OCI-M2 (cell line): Measurements from ENCODE around the gene CDKN2B-AS1.

Source experiments
- DNase-seq: peaks from one replicate; lab custom pipeline; 2025; ENCODE audit not compliant: unreplicated experiment; lab: John Stamatoyannopoulos, UW

Gene CDKN2B-AS1

DNA sequence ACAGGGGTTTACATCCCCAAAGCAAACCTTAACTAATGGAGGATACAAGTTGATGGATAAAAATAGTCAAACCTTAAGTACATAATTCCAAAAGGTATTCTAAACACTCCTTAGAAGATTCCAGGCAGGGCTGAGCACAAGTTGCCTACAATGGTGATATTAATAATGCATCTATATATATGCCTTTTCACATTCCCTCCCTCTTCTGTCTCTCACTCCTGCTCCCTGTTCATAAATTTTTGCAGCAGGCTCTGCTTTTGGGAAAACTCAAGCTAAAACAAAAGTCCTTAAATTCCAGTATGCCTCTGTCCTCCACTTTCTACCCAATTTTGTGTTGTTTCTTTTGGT is 153.9 kb downstream of the CDKN2B-AS1 start:
- DNase-seq = no peak

- DNase-seq = no peak
These were observed 154.5 kb downstream of the CDKN2B-AS1 start for GRCh38 chr9:22148876-22149637.

DNA sequence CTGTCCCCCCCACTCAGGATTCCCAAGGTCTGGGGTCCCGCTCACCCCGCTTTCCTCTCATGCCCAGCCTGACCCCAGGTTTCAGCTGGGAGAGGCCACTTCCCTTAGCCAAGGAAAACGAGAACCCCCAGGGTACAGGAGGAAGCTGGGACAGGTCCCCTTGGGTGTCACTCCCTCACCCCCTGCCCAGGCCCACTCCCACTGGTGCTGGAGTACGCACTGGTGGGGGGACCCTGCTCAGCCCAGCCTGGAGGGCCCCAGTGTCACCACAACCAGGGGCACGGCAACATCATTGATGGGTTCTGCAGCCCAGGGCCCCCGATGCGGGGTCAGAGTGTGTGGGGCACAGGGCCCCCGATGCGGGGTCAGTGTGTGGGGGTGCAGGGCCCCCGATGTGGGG is 159.5 kb downstream of the CDKN2B-AS1 start:
- no peak for DNase-seq

DNA sequence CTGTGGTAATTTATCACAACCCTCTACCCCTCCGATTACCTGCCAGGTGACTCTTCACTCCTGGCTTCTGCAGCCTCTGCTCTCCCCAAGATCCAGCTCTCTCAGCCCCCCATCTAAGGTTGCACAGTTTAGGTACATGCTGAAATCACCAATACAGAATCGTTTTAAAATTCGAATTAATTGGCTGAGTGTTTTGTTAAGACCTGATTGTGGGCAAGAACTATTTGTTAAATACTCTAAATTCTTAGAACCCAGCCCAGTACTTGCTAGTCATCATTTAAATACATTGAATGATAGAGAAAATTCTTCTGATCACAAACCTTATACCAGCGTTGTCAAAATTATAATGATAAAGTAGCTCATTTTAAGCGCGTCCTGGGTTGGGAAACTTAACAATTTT is 162.0 kb downstream of the CDKN2B-AS1 start:
- DNase-seq = no peak

- peak; percentile 43 for DNase-seq
These were observed 162.7 kb downstream of the CDKN2B-AS1 start for GRCh38 chr9:22157276-22157675.

DNA sequence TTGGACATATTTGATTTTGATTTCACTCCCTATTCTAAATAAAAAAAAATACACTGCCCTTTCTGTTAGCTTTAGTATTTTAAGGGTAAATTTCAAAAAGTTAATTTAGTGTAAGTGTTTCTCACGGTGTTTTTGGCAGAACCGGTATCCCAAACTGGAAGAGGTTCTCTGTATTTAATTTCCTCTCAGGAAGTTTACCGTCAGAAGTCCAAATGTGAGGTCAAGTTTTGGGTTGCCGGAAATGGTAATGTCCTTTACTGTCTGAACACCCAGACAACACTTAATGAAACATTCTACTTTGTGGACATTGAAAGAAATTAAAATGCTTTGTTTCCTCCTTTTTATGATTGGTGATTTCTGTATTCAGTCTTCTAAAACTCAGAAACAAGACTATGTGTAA is 163.2 kb downstream of the CDKN2B-AS1 start:
- DNase-seq = no peak

DNA sequence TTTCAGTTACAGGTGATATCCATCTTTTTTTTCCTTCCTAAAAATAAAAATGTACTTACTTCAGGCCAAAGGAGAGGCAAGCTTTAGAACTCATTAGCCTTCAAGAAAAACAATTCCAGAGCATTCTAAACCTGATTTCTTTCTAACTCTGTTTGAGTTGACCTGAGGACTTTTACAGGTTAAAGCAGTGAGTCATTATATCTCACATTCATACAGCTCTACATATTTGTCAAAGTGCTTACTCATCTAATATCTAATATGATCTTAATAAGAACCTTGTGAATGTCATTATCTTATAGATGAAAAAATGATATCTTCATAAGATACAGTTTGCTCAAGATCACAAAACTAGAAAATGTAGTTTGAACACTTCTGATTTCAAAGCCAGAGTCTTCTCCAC is 163.7 kb downstream of the CDKN2B-AS1 start:
- no peak for DNase-seq

DNA sequence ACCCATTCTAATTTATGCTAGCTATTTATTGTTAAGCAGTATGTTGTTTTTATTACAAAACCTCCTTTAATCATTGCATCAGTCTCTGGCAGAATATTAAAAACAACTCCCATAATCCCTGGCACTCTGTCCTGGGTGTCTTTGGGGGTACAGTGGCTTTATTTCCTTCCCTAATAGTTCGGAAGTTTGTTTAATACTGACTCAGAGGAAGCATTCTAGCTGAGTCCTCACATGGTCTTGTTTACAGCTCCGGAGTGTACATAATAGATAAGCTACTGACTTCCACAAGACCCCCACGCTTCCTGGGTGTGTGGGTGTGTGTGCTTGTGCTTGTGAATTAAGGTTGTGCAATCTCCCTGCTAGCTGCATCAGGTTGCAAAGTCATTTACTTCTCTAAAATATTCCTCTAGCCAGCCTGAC is 164.3 kb downstream of the CDKN2B-AS1 start:
- DNase-seq = peak; percentile 77

- no peak for DNase-seq
These were observed 165.0 kb downstream of the CDKN2B-AS1 start for GRCh38 chr9:22159586-22159985.

- no peak for DNase-seq
These were observed 165.6 kb downstream of the CDKN2B-AS1 start for GRCh38 chr9:22160221-22160620.

- DNase-seq = no peak
These were observed 170.6 kb downstream of the CDKN2B-AS1 start for GRCh38 chr9:22165144-22165543.

- DNase-seq = no peak
These were observed 174.7 kb downstream of the CDKN2B-AS1 start for GRCh38 chr9:22169243-22169642.

DNA sequence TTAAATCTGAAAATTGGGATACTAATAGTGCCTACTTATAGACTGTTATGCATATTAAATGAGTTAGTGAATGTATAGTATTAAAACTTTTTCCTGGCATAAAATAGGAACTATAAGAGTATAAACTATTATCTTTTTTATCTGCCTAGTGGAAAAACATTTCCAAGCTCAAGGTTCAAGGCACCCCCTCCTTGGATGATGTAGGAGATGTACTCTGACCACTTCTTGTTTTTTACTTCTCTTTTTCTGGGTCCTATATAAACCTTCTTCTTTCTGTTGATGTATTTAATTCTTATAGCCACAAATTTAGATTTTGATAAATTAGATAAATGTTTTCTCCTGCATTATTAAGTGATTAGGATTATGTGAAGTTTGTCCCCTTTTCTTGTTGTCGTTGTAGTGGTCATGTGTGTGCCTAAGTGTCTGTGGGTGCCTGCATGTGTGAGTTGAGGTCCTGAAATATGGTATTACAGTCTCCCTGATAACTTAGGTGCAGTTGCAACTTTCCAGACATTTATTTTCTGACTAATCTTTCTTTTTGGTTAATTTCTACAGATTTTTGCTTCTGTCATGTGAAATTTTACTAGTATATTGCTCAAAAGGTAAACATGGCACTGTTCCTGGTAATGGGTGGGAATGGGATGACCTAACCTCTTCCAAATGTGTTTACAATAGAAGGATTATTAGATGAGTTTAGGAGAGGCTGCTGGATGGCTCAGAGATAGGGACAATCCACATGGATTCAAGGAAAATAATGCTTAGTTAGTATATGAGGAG is 175.3 kb downstream of the CDKN2B-AS1 start:
- DNase-seq = no peak
